Trophoblast cell (in vitro differentiated cells and primary cell): ENCODE data around the gene KATNAL2.

Experiments
- DNase-seq, 2 donors: peaks; one replicate each; pipeline ENCODE4 v3.0.0-alpha.2; 2016
- H2AFZ ChIP-seq: 2 replicates; pipeline ENCODE4 v1.6.1; 2013; ENCODE audit warnings: low read length, moderate library complexity, mild to moderate bottlenecking; ENCODE audit not compliant: insufficient read depth, poor library complexity
- H2AK5ac ChIP-seq: 2 replicates; pipeline ENCODE4 v1.6.1; 2013; ENCODE audit warnings: mild to moderate bottlenecking, low read length
- H2BK120ac ChIP-seq: 2 replicates; pipeline ENCODE4 v1.6.1; 2013; ENCODE audit warnings: low read length, mild to moderate bottlenecking, moderate library complexity; ENCODE audit not compliant: insufficient read depth, poor library complexity
- H2BK12ac ChIP-seq: 2 replicates; pipeline ENCODE4 v1.6.1; 2013; ENCODE audit warnings: mild to moderate bottlenecking, low read length, moderate library complexity
- H2BK5ac ChIP-seq: 2 replicates; pipeline ENCODE4 v1.6.1; 2013; ENCODE audit warnings: low read length, low read depth, moderate library complexity, mild to moderate bottlenecking; ENCODE audit not compliant: poor library complexity
- H3K14ac ChIP-seq: 2 replicates; pipeline ENCODE4 v1.6.1; 2013; ENCODE audit warnings: mild to moderate bottlenecking, low read length
- H3K18ac ChIP-seq: 2 replicates; pipeline ENCODE4 v1.6.1; 2013; ENCODE audit warnings: mild to moderate bottlenecking, low read length
- H3K23ac ChIP-seq: 2 replicates; pipeline ENCODE4 v1.6.1; 2013; ENCODE audit warnings: low read length
- H3K27ac ChIP-seq: 2 replicates; pipeline ENCODE4 v1.5.1; 2013; ENCODE audit warnings: low read depth, mild to moderate bottlenecking, inconsistent platforms, low read length, moderate library complexity
- H3K27me3 ChIP-seq: 2 replicates; pipeline ENCODE4 v1.6.1; 2013; ENCODE audit warnings: inconsistent platforms, mild to moderate bottlenecking, low read length, moderate library complexity; ENCODE audit not compliant: insufficient read depth
- H3K36me3 ChIP-seq, 2 experiments: 1 replicate in 1 of 2; 2 replicates in 1 of 2; pipeline ENCODE4 v1.6.1; 2013; ENCODE audit warnings: low read length in 2 of 2, mild to moderate bottlenecking in 2 of 2, moderate library complexity in 1 of 2; ENCODE audit not compliant: insufficient read depth in 2 of 2, control insufficient read depth in 1 of 2
- H3K4ac ChIP-seq: 2 replicates; pipeline ENCODE4 v1.6.1; 2013; ENCODE audit warnings: low read depth, mild to moderate bottlenecking, low read length, moderate library complexity
- H3K4me1 ChIP-seq, 2 experiments: 1 replicate in 1 of 2; 2 replicates in 1 of 2; pipeline ENCODE4 v1.6.1; 2013; ENCODE audit warnings: low read length in 2 of 2, mild to moderate bottlenecking in 2 of 2, moderate library complexity in 1 of 2; ENCODE audit not compliant: insufficient read depth in 2 of 2, control insufficient read depth in 1 of 2
- H3K4me2 ChIP-seq: 2 replicates; pipeline ENCODE4 v1.6.1; 2013; ENCODE audit warnings: inconsistent platforms, mild to moderate bottlenecking, low read length, moderate library complexity
- H3K4me3 ChIP-seq: 2 replicates; pipeline ENCODE4 v1.5.1; 2013; ENCODE audit warnings: mild to moderate bottlenecking, low read depth, low read length, inconsistent platforms
- H3K79me1 ChIP-seq: one replicate; pipeline ENCODE4 v1.6.1; 2013; ENCODE audit warnings: low read length
- H3K79me2 ChIP-seq: 2 replicates; pipeline ENCODE4 v1.6.1; 2013; ENCODE audit warnings: low read length, mild to moderate bottlenecking; ENCODE audit not compliant: control insufficient read depth, insufficient read depth, poor library complexity
- H3K9ac ChIP-seq: 2 replicates; pipeline ENCODE4 v1.6.1; 2013; ENCODE audit warnings: mild to moderate bottlenecking, low read length
- H3K9me3 ChIP-seq: 2 replicates; pipeline ENCODE4 v1.6.1; 2013; ENCODE audit warnings: low read depth, mild to moderate bottlenecking, control low read depth, inconsistent platforms, low read length; ENCODE audit not compliant: insufficient read depth
- H4K12ac ChIP-seq: 2 replicates; pipeline ENCODE4 v1.6.1; 2013; ENCODE audit warnings: low read depth, mild to moderate bottlenecking, low read length, moderate library complexity
- H4K8ac ChIP-seq: 2 replicates; pipeline ENCODE4 v1.6.1; 2013; ENCODE audit warnings: low read depth, mild to moderate bottlenecking, low read length, moderate library complexity
- H4K91ac ChIP-seq: one replicate; pipeline ENCODE4 v1.6.1; 2013; ENCODE audit warnings: low read depth, mild to moderate bottlenecking, low read length, moderate library complexity
- WGBS: extraction: QIAGEN DNeasy Blood & Tissue Kit; methylation state at CpG from one replicate; pipeline ENCODE4 v1.1.7; 2013; ENCODE audit warnings: missing lambda C conversion rate; ENCODE audit not compliant: insufficient read length, insufficient coverage; ENCODE audit errors: extremely low coverage; 5-methylcytosine and 5-hydroxymethylcytosine counted together

KATNAL2 gene

GRCh38 chr18:47120428-47120827, 203.0 kb downstream of the KATNAL2 start:
- Histone ChIP-seq H3K14ac (no peak overlapping the region), H3K23ac (no peak overlapping the region), H3K4me3 (no peak overlapping the region), H3K18ac (no peak overlapping the region), H2BK12ac (no peak overlapping the region), H2BK120ac (no peak overlapping the region), H3K4me1 (no peaks in the 10 kb centered on the region), H3K36me3 (peaks cover 0 to 4% of the 10 kb centered on the region in 2 experiments), H2BK5ac (no peak overlapping the region), H3K9ac (no peak overlapping the region), H3K4ac (no peak overlapping the region), H4K8ac (no peak overlapping the region), H3K79me1 (no peaks in the 10 kb centered on the region), H4K12ac (no peak overlapping the region), H4K91ac (no peak overlapping the region), H3K27ac (no peak overlapping the region), H3K9me3 (no peaks in the 10 kb centered on the region), H2AK5ac (no peak overlapping the region), H2AFZ (no peak overlapping the region), H3K79me2 (no peaks in the 10 kb centered on the region), H3K27me3 (no peaks in the 10 kb centered on the region), H3K4me2 (no peak overlapping the region)
- WGBS: no CpG with 5 or more reads among the region's 4 CpGs
- DNase-seq: no peak

- WGBS: no CpG with 5 or more reads among the region's 3 CpGs
- H3K23ac ChIP-seq: no peak overlapping the region
- no peak overlapping the region for H4K91ac ChIP-seq
- no peak overlapping the region for H3K4ac ChIP-seq
- no peak overlapping the region for H3K4me3 ChIP-seq
- no peak overlapping the region for H2BK120ac ChIP-seq
- no peak overlapping the region for H2BK12ac ChIP-seq
- H3K18ac ChIP-seq: no peak overlapping the region
- no peak overlapping the region for H2AK5ac ChIP-seq
- H3K36me3 ChIP-seq: peaks cover 0 to 4% of the 10 kb centered on the region in 2 experiments
- H3K27ac ChIP-seq: no peak overlapping the region
- H4K12ac ChIP-seq: no peak overlapping the region
- no peak overlapping the region for H3K9ac ChIP-seq
- H3K79me1 ChIP-seq: no peaks in the 10 kb centered on the region
- no peaks in the 10 kb centered on the region for H3K9me3 ChIP-seq
- no peaks in the 10 kb centered on the region for H3K27me3 ChIP-seq
- H2AFZ ChIP-seq: no peak overlapping the region
- no peak overlapping the region for H3K14ac ChIP-seq
- no peak for DNase-seq
- no peaks in the 10 kb centered on the region for H3K4me1 ChIP-seq
- no peak overlapping the region for H2BK5ac ChIP-seq
- no peak overlapping the region for H3K4me2 ChIP-seq
- no peaks in the 10 kb centered on the region for H3K79me2 ChIP-seq
- no peak overlapping the region for H4K8ac ChIP-seq
Measured at GRCh38 chr18:47121146-47121545, 203.7 kb downstream of the KATNAL2 start.

- no peak overlapping the region for H3K9ac ChIP-seq
- no peak overlapping the region for H2BK5ac ChIP-seq
- H3K23ac ChIP-seq: no peak overlapping the region
- H3K79me2 ChIP-seq: no peaks in the 10 kb centered on the region
- no peaks in the 10 kb centered on the region for H3K36me3 ChIP-seq
- no peak overlapping the region for H2AK5ac ChIP-seq
- no peak overlapping the region for H3K4me3 ChIP-seq
- no peak overlapping the region for H2BK120ac ChIP-seq
- H4K8ac ChIP-seq: no peak overlapping the region
- H3K4me1 ChIP-seq: peaks cover 2 to 5% of the 10 kb centered on the region in 2 experiments
- H3K4me2 ChIP-seq: no peak overlapping the region
- no peak overlapping the region for H3K14ac ChIP-seq
- H3K27me3 ChIP-seq: no peaks in the 10 kb centered on the region
- H4K12ac ChIP-seq: no peak overlapping the region
- no peak overlapping the region for H3K4ac ChIP-seq
- H3K79me1 ChIP-seq: no peaks in the 10 kb centered on the region
- H2BK12ac ChIP-seq: no peak overlapping the region
- no peak overlapping the region for H2AFZ ChIP-seq
- no peak overlapping the region for H4K91ac ChIP-seq
- no peak overlapping the region for H3K27ac ChIP-seq
- DNase-seq: no peak
- no peaks in the 10 kb centered on the region for H3K9me3 ChIP-seq
- H3K18ac ChIP-seq: no peak overlapping the region
Measured at GRCh38 chr18:47141289-47141688, 223.9 kb downstream of the KATNAL2 start.

DNA sequence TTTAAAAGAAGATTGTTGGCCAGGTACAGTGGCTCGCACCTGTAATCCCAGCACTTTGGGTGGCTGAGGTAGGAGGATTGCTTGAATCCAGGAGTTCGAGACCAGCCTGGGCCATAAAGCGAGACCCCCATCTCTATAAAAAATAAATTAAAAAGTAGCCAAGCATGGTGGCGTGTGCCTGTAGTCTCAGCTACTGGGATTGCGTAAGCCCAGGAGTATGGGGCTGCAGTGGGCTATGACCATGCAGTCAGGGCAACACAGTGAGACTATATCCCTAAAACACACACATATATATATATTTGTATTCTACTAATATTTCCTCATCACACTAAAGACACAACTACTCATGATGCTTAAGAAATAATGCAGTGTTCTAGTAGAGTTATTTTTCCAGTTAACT, 225.8 kb downstream of the KATNAL2 start:
- H3K27ac ChIP-seq: no peak overlapping the region
- no peak overlapping the region for H4K8ac ChIP-seq
- H2BK12ac ChIP-seq: no peak overlapping the region
- H2BK5ac ChIP-seq: no peak overlapping the region
- no CpG with 5 or more reads among the region's 5 CpGs for WGBS
- no peaks in the 10 kb centered on the region for H3K79me2 ChIP-seq
- H3K4me3 ChIP-seq: no peak overlapping the region
- H2BK120ac ChIP-seq: no peak overlapping the region
- H4K91ac ChIP-seq: no peak overlapping the region
- H4K12ac ChIP-seq: no peak overlapping the region
- no peak overlapping the region for H2AFZ ChIP-seq
- H3K18ac ChIP-seq: no peak overlapping the region
- H3K79me1 ChIP-seq: no peaks in the 10 kb centered on the region
- H3K4ac ChIP-seq: peak overlapping the region; percentile 62
- no peak overlapping the region for H3K9ac ChIP-seq
- no peak overlapping the region for H3K23ac ChIP-seq
- H3K4me1 ChIP-seq: peaks cover 2 to 5% of the 10 kb centered on the region in 2 experiments
- no peak overlapping the region for H2AK5ac ChIP-seq
- H3K14ac ChIP-seq: no peak overlapping the region
- no peaks in the 10 kb centered on the region for H3K9me3 ChIP-seq
- H3K27me3 ChIP-seq: no peaks in the 10 kb centered on the region
- H3K4me2 ChIP-seq: no peak overlapping the region
- no peak for DNase-seq
- H3K36me3 ChIP-seq: no peaks in the 10 kb centered on the region
